K562 (cell line): Measurements from ENCODE around the gene SLC4A11. TPM values are rescaled to one million over a fixed set of nuclear protein-coding genes. Genes with fewer than 3 reads are reported as not detected.

ENCODE experiments used
- ATAC-seq: fragments of 200-7000 bp; cut with Tn5 transposase; 3 replicates; pipeline ENCODE4 v1.9.1; 2020; ENCODE audit warnings: moderate library complexity
- BruUV-seq: library from RNA; stranded (reverse); fragments of 400-500 nt; replicated peaks from 2 replicates; lab custom pipeline; 2021; lab: Mats Ljungman, UMichigan
- CTCF ChIA-PET: fragments of 300-600 bp; formaldehyde crosslinking; extraction: SDS; loops from one replicate; lab custom pipeline; 2021; ENCODE audit warnings: low intra/inter-chr PET ratio; lab: Yijun Ruan, JAX
- POLR2A ChIA-PET: fragments of 300-600, 350-650 bp; sonication (Branson Sonifier 250); formaldehyde crosslinking; extraction: SDS; loops from one replicate; lab custom pipeline; 2021; ENCODE audit warnings: antibody characterized with exemption, inconsistent platforms; lab: Yijun Ruan, JAX
- DNase-seq, 4 experiments: peaks; one replicate each; pipeline versions ENCODE4 v3.0.0 to v3.0.0-alpha.2; 2011 to 2018; ENCODE audit warnings: low spot score in 3 of 4, mixed read lengths in 3 of 4; ENCODE audit errors: extremely low read depth in 1 of 4
- FAIRE-seq: peaks from 2 replicates; lab custom pipeline; 2011; peaks lifted over from hg19 to GRCh38; lab: Jason Lieb, UNC
- H2AFZ ChIP-seq: 2 replicates; pipeline ENCODE4 v1.6.0; 2011; ENCODE audit warnings: low read depth, low read length, control low read depth, inconsistent platforms
- H3K27ac ChIP-seq: fragments of 200-600 bp; 3 replicates; pipeline ENCODE4 v1.8.0; 2011; ENCODE audit warnings: low read depth, mild to moderate bottlenecking, control low read depth, inconsistent platforms, low read length, moderate library complexity, mixed read lengths; ENCODE audit errors: extremely low read depth
- H3K27me3 ChIP-seq, 2 experiments: fragments of 300-600 bp in 1 of 2; 2 replicates in 1 of 2; 3 replicates in 1 of 2; pipeline versions ENCODE4 v1.6.0 to v1.8.0; 2011; ENCODE audit warnings: inconsistent platforms in 2 of 2, low read length in 2 of 2, mild to moderate bottlenecking in 1 of 2, mixed read lengths in 1 of 2, moderate library complexity in 1 of 2; ENCODE audit not compliant: control insufficient read depth in 2 of 2, insufficient read depth in 2 of 2
- H3K36me3 ChIP-seq: fragments of 300-600 bp; 3 replicates; pipeline ENCODE4 v1.8.0; 2011; ENCODE audit warnings: mild to moderate bottlenecking, low read length, inconsistent platforms; ENCODE audit not compliant: control insufficient read depth, insufficient read depth
- H3K4me1 ChIP-seq, 2 experiments: fragments of 200-600 bp in 1 of 2; replicated peaks in 1 of 2; 2 replicates in 1 of 2; 3 replicates in 1 of 2; pipeline versions ENCODE4 v1.5.1 to v1.8.0; 2011; ENCODE audit warnings: inconsistent platforms in 2 of 2, low read length in 2 of 2, mild to moderate bottlenecking in 1 of 2, mixed read lengths in 1 of 2, moderate library complexity in 1 of 2; ENCODE audit not compliant: control insufficient read depth in 2 of 2, insufficient read depth in 2 of 2
- H3K4me2 ChIP-seq: 2 replicates; pipeline ENCODE4 v1.6.1; 2011; ENCODE audit warnings: low read length, control low read depth, inconsistent platforms, mixed read lengths; ENCODE audit not compliant: insufficient read depth
- H3K4me3 ChIP-seq: fragments of 200-600 bp; sonication (generic), shearing (Covaris generic); 2 replicates; pipeline ENCODE4 v1.5.1; 2016; ENCODE audit warnings: control low read depth, inconsistent platforms
- H3K79me2 ChIP-seq: fragments of 200-600 bp; 3 replicates; pipeline ENCODE4 v1.8.0; 2011; ENCODE audit warnings: low read length, inconsistent platforms; ENCODE audit not compliant: control insufficient read depth, insufficient read depth
- H3K9ac ChIP-seq, 2 experiments: 2 replicates each; pipeline versions ENCODE4 v1.6.0 to v1.6.1; 2011; ENCODE audit warnings: low read depth in 2 of 2, low read length in 2 of 2, control low read depth in 1 of 2, inconsistent platforms in 1 of 2, mild to moderate bottlenecking in 1 of 2, mixed read lengths in 1 of 2; ENCODE audit not compliant: insufficient read depth in 1 of 2
- H3K9me1 ChIP-seq: one replicate; pipeline ENCODE4 v1.6.0; 2011; ENCODE audit warnings: inconsistent platforms, mild to moderate bottlenecking, low read length, moderate library complexity; ENCODE audit not compliant: control insufficient read depth, insufficient read depth
- H3K9me3 ChIP-seq: replicated peaks from 2 replicates; pipeline ENCODE4 v1.5.1; 2011; ENCODE audit warnings: low read depth, low read length, inconsistent platforms; ENCODE audit not compliant: control insufficient read depth, insufficient read depth
- H4K20me1 ChIP-seq: replicated peaks from 2 replicates; pipeline ENCODE4 v1.6.1; 2011; ENCODE audit warnings: low read length, inconsistent platforms, mixed read lengths; ENCODE audit not compliant: control insufficient read depth, insufficient read depth
- CREBBP ChIP-seq: IDR thresholded peaks from one replicate; pipeline ENCODE4 v1.6.1; 2012; ENCODE audit warnings: low read depth, mild to moderate bottlenecking, control low read depth, inconsistent platforms, low read length
- DIDO1 ChIP-seq: fragments of 450-650 bp; IDR thresholded peaks from 2 replicates; pipeline ENCODE4 v1.6.1; 2016; ENCODE audit warnings: low read depth, missing biosample characterization, missing genetic modification characterization
- FOXO4 ChIP-seq: fragments of 450-650 bp; formaldehyde crosslinking; IDR thresholded peaks from 2 replicates; pipeline ENCODE4 v1.4.0; 2020; ENCODE audit warnings: mild to moderate bottlenecking, moderate library complexity
- HNRNPUL1 ChIP-seq: fragments of 200-400 bp; formaldehyde crosslinking; IDR thresholded peaks from 2 replicates; pipeline ENCODE4 v1.6.1; 2017; ENCODE audit warnings: low read length
- HOXB6 ChIP-seq: fragments of 250-450 bp; sonication (Bioruptor Pico); IDR thresholded peaks from 2 replicates; pipeline ENCODE4 v1.5.1; 2022; ENCODE audit warnings: mild to moderate bottlenecking, borderline replicate concordance
- HSF4 ChIP-seq: fragments of 250-450 bp; sonication (Bioruptor Pico); IDR thresholded peaks from 2 replicates; pipeline ENCODE4 v2.1.2; 2022; ENCODE audit warnings: mild to moderate bottlenecking, moderate library complexity, borderline replicate concordance
- KAT8 ChIP-seq: fragments of 450-650 bp; IDR thresholded peaks from 2 replicates; pipeline ENCODE4 v1.6.1; 2016; ENCODE audit warnings: low read depth, mild to moderate bottlenecking
- KDM5B ChIP-seq: fragments of 200-600 bp; sonication (generic); IDR thresholded peaks from 2 replicates; pipeline ENCODE4 v1.6.1; 2012; ENCODE audit warnings: low read depth, mild to moderate bottlenecking, moderate library complexity, low read length, control low read depth, inconsistent platforms; ENCODE audit not compliant: insufficient replicate concordance
- MEF2A ChIP-seq: IDR thresholded peaks from 2 replicates; pipeline ENCODE4 v1.6.1; 2011; ENCODE audit warnings: low read depth, mild to moderate bottlenecking, low read length, moderate library complexity; ENCODE audit not compliant: control insufficient read depth
- NELFE ChIP-seq: IDR thresholded peaks from 2 replicates; pipeline ENCODE4 v1.6.1; 2011; ENCODE audit warnings: mild to moderate bottlenecking; ENCODE audit not compliant: insufficient read depth, insufficient read length
- SFPQ ChIP-seq: fragments of 200-400 bp; formaldehyde crosslinking; IDR thresholded peaks from 2 replicates; pipeline ENCODE4 v1.6.1; 2017; ENCODE audit warnings: mild to moderate bottlenecking, low read depth, low read length, moderate library complexity
- ZBTB26 ChIP-seq: fragments of 450-650 bp; formaldehyde crosslinking; IDR thresholded peaks from 2 replicates; pipeline ENCODE4 v1.4.0; 2022; ENCODE audit warnings: missing genetic modification characterization
- ZNF224 ChIP-seq: sonication (generic); formaldehyde crosslinking; IDR thresholded peaks from 2 replicates; pipeline ENCODE4 v1.8.0; 2022; ENCODE audit warnings: mild to moderate bottlenecking, missing genetic modification reagents
- WGBS: fragments of 100-300 bp; shearing (Covaris generic); methylation state at CpG from one replicate; pipeline ENCODE4 v1.1.6; 2016; ENCODE audit warnings: low coverage, mixed read lengths; ENCODE audit not compliant: insufficient coverage; ENCODE audit errors: missing lambda C conversion rate; 5-methylcytosine and 5-hydroxymethylcytosine counted together
- in situ Hi-C: fragments of 300-500 bp; cut with MboI; formaldehyde crosslinking; loops from 4 replicates; pipeline ENCODE4 v1.15.0; 2018; ENCODE audit warnings: inconsistent platforms, mixed read lengths
- intact Hi-C: fragments of 100-400 bp; cut with micrococcal nuclease; formaldehyde crosslinking; loops from 2 replicates; pipeline ENCODE4 v1.14.2; 2022
- polyA plus RNA-seq, 8 experiments: library from polyadenylated mRNA; depleted of rRNA in 4 of 8; stranded (reverse) in 5 of 8; unstranded in 3 of 8; fragments of >200 nt; fragmentation: Nextera tagmentation in 2 of 8; fragmentation: Illumina TruSeq in 1 of 8; extraction: Ambion mirVana in 2 of 8; extraction: Trizol in 1 of 8; gene quantifications; 2 replicates each; pipeline versions ENCODE4 v1.2.1 to v1.2.3, GENCODE V29; 2011 to 2014; ENCODE audit warnings: inconsistent platforms in 1 of 8, missing spikeins in 1 of 8
- total RNA-seq, 7 experiments: library from RNA; depleted of rRNA in 6 of 7; stranded (reverse); fragments of >200 nt in 6 of 7; fragmentation: Illumina TruSeq in 2 of 7; extraction: Trizol in 2 of 7; gene quantifications; 2 replicates each; pipeline versions ENCODE4 v1.2.1 to v1.2.3, GENCODE V29; 2011 to 2021; ENCODE audit warnings: low replicate concordance in 1 of 7
- TF ChIP-seq, protein P1 (sequence below): fragments of 200-800 bp; sonication (Bioruptor generic); IDR thresholded peaks from 2 replicates; pipeline ENCODE4 v1.6.1; 2017; ENCODE audit warnings: missing genetic modification characterization, missing compliant biosample characterization

The SLC4A11 gene
- total and polyA plus RNA-seq, 9 of the 15 experiments (the other 6 are each of a cell fraction or from before 2014, with no cell fraction given), result 0.10 to 2.0 (median 0.20) TPM

DNA sequence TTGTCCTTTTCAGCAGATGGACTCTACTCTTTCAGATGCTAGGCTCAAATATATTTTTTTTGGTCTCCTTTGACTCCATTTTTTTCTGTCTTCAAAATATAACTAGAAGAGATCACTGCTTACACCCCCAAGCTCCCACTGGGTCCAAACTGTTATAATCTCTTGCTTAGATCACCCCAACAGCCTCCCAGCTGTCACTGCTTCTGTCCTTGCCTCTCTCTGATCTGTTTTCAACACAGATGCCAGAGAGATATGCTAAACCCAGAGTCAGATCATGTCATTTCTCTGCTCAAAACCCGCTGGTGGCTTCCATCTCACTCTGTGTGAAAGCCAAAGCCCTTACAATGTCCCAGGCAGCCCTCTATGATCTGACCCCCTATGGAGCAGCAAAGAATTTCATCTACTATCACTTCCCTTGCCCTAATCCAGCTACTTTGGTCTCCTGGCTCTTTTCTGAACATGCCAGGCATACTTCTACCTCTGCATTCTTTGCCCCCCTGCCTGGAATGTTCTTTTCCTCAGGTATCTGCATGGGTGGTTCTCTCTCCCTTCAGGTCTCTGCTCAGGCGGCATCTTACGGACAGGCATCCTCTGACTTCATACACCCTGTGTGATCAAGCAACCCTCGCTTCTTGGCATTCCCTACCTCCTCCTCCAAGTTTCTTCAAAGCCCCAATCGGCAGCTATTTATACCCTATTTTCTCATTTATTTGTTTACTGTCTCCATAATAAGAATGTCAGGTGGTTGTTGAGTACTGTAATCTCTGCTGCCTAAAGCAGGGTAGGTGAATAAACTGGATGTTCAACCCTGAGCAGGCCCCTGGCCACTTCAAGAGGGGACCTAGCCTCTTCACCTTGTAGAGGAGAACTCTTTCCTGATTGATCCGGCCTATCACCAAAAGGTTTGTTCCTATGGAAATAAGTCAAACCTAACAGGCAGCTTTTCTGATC, 43.6 kb upstream of the SLC4A11 start:
- no peaks in the 10 kb centered on the region for H3K9me3 ChIP-seq
- 66% methylated on average over 5 of the region's 6 CpGs for WGBS
- peaks cover 3% of the 10 kb centered on the region; the same call in 1 of the 3 replicates for H3K36me3 ChIP-seq
- no peak overlapping the region for H2AFZ ChIP-seq
- POLR2A ChIA-PET, result interaction anchor here (0.5 to 1.5 kb wide), 6 partner anchors 11 to 161 kb away, joined by 3 to 5 read pairs (median 4); no protein-coding TSS in a partner anchor
- no TSS peak for BruUV-seq
- TF ChIP-seq DIDO1 (tag) (no peak), NELFE (no peak), KAT8 (no peak), HNRNPUL1 (no peak), KDM5B (no peak), ZBTB26 (CRISPR knock-in tag) (no peak), HSF4 (CRISPR knock-in tag) (no peak), ZNF224 (CRISPR knock-in tag) (no peak), CREBBP (no peak), FOXO4 (CRISPR knock-in tag) (no peak), HOXB6 (CRISPR knock-in tag) (no peak), SFPQ (no peak), MEF2A (no peak)
- TF ChIP-seq, protein P1, sequence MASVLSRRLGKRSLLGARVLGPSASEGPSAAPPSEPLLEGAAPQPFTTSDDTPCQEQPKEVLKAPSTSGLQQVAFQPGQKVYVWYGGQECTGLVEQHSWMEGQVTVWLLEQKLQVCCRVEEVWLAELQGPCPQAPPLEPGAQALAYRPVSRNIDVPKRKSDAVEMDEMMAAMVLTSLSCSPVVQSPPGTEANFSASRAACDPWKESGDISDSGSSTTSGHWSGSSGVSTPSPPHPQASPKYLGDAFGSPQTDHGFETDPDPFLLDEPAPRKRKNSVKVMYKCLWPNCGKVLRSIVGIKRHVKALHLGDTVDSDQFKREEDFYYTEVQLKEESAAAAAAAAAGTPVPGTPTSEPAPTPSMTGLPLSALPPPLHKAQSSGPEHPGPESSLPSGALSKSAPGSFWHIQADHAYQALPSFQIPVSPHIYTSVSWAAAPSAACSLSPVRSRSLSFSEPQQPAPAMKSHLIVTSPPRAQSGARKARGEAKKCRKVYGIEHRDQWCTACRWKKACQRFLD (CRISPR knock-in tag), result no peak
- DNase-seq (no peak), FAIRE-seq (no peak), ATAC-seq (no peak)
- no peaks in the 10 kb centered on the region for H3K79me2 ChIP-seq
- H3K4me2 ChIP-seq, result no peak overlapping the region
- no peak overlapping the region for H3K4me3 ChIP-seq
- H4K20me1 ChIP-seq, result no peaks in the 10 kb centered on the region
- in situ Hi-C loops (no loop called here), intact Hi-C loops (no loop called here)
- no peaks in the 10 kb centered on the region for H3K27me3 ChIP-seq
- H3K9ac ChIP-seq, result no peak overlapping the region
- CTCF ChIA-PET, result no interaction called here
- no peak overlapping the region for H3K27ac ChIP-seq
- H3K9me1 ChIP-seq, result no peaks in the 10 kb centered on the region
- no peaks in the 10 kb centered on the region for H3K4me1 ChIP-seq
